Measurements from ENCODE around the gene ENTPD5.
"Not testable (repeated sequence)": the region's sequence is repeated elsewhere in the genome, so short reads cannot be mapped to it uniquely, and the experiment has no call there.

Gene ENTPD5

GRCh38 chr14:73943083-73943482 is 76.0 kb downstream of the ENTPD5 start:
- no peak for DNase-seq (ENCODE audit: low spot score)
- TF ChIP-seq CTCF (IDR thresholded peaks at IDR 0.05) = no peak
- Histone ChIP-seq H3K4me3 (no peak overlapping the region), H3K27ac (peak overlapping the region in 1 of 2 donors; percentile 59)

- Histone ChIP-seq H3K27ac (peak overlapping the region in 1 of 2 donors; percentile 29), H3K4me3 (no peak overlapping the region)
- TF ChIP-seq CTCF (IDR thresholded peaks at IDR 0.05) = no peak
- no peak for DNase-seq (ENCODE audit: low spot score)
These were observed 76.9 kb downstream of the ENTPD5 start for GRCh38 chr14:73942180-73942579.

GRCh38 chr14:73937012-73937411 is 82.1 kb downstream of the ENTPD5 start:
- no peak overlapping the region for H3K27ac ChIP-seq
- TF ChIP-seq CTCF (IDR thresholded peaks at IDR 0.05) = no peak

GRCh38 chr14:73936548-73936947 is 82.5 kb downstream of the ENTPD5 start:
- no peak overlapping the region for H3K4me3 ChIP-seq
- DNase-seq (ENCODE audit: low spot score) = no peak
- no peak overlapping the region for H3K27ac ChIP-seq
- no peak for TF ChIP-seq CTCF (IDR thresholded peaks at IDR 0.05)

More at GRCh38 chr14:73937012-73937411, 82.1 kb downstream of the ENTPD5 start:
- no peak for DNase-seq (ENCODE audit: low spot score)
- H3K4me3 ChIP-seq = no peak overlapping the region

- H3K4me3 ChIP-seq = no peak overlapping the region
- no peak for DNase-seq (ENCODE audit: low spot score)
- no peak overlapping the region for H3K27ac ChIP-seq
- TF ChIP-seq CTCF (IDR thresholded peaks at IDR 0.05) = no peak
These were observed 83.4 kb downstream of the ENTPD5 start for GRCh38 chr14:73935666-73936065.

- Histone ChIP-seq H3K27ac (no peak overlapping the region), H3K4me3 (no peak overlapping the region)
- DNase-seq (ENCODE audit: low spot score) = no peak
- TF ChIP-seq CTCF (IDR thresholded peaks at IDR 0.05) = no peak
These were observed 94.8 kb downstream of the ENTPD5 start for GRCh38 chr14:73924337-73924736.

GRCh38 chr14:73919457-73919856 is 99.6 kb downstream of the ENTPD5 start:
- H3K27ac ChIP-seq; DNase-seq (ENCODE audit: low spot score); H3K4me3 ChIP-seq: not testable (repeated sequence)

- Histone ChIP-seq H3K4me3 (no peak overlapping the region), H3K27ac (no peak overlapping the region)
- no peak for TF ChIP-seq CTCF (IDR thresholded peaks at IDR 0.05)
- no peak for DNase-seq (ENCODE audit: low spot score)
These were observed 102.8 kb downstream of the ENTPD5 start for GRCh38 chr14:73916324-73916723.
